Epidermal melanocyte (primary cell): ENCODE measurements around the gene PCSK7.
"Not testable (repeated sequence)": the region's sequence is repeated elsewhere in the genome, so short reads cannot be mapped to it uniquely, and the experiment has no call there.

Experiments
- DNase-seq: peaks from one replicate; pipeline ENCODE4 v3.0.0; 2011; ENCODE audit warnings: low spot score; ENCODE audit not compliant: insufficient read length

The PCSK7 gene

GRCh38 chr11:117183724-117184349 is 48.0 kb downstream of the PCSK7 start:
- no peak for DNase-seq

GRCh38 chr11:117183178-117183577 is 48.7 kb downstream of the PCSK7 start:
- not testable (repeated sequence) for DNase-seq

GRCh38 chr11:117182551-117182935 is 49.3 kb downstream of the PCSK7 start:
- no peak for DNase-seq

- DNase-seq, result no peak
These were observed 50.0 kb downstream of the PCSK7 start for GRCh38 chr11:117181586-117182550.

- no peak for DNase-seq
These were observed 51.0 kb downstream of the PCSK7 start for GRCh38 chr11:117180661-117181585.

DNA sequence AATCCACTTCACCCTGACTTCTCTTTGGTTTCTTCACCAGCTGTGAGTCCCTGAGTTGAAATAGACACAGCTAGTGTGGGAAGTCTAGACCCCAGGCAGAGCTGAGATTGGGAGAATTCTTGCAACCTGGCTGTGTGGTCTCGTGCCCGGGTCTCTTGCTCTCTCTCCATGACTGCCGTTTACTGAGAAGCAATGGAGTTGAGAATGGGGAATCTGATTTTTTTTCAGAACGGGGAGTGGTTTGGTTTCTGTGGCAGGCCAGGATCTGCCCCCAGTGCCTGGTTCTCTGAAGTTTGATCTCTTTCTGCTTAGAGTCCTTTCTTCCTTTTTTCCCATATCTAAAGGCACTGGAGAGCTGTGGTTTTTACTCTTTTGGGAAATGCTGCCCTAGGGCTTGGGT is 51.9 kb downstream of the PCSK7 start:
- peak; percentile 51 for DNase-seq

- DNase-seq, result no peak
These were observed 52.5 kb downstream of the PCSK7 start for GRCh38 chr11:117179048-117179999.

DNA sequence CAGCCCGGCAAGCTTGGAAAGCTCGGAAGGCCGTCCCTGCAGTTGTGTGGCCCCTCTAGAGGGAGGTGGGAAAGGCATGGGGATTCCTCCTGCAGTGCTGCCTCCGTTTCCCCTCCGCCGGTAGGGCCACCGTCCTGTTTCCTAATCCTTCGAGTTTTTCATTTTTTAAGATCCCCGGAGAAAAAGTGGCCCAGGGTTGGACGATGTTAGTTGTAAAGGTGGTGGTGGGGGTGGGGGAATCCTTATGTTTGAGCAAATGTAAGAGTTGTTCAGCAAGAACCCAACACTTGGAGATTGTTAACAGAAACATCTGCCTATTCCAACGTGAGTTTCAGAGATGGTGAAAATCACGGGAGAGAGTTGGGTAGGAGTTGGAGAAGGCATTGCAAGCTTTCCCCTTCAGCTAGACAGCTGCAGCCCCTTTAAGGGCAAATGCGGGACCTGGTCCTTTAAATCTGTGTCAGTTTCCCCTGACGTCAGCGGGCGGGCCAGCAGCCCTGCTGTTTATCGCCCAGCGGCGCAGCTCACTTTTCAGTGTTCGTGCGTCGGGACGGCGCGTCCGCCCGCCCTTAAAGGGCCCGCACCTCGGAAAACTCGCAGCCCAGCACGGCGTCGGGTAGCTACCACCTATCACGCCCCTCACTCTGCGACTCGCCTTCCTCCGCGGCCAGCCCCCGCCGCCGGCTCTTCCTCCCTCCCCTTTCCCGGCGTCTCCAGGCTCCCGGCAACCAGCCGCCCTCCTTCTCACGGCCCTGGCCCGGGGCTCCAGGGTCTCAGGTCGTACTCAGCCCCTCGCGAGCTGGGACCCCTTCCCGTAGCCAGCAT is 53.5 kb downstream of the PCSK7 start, which contains the start of gene SIDT2:
Gene SIDT2 (plus strand): TSS at position 534 of the 825 bp plus-strand sequence. CDS start 521 bp downstream, outside the sequence.
- DNase-seq, result peak; percentile 88

DNA sequence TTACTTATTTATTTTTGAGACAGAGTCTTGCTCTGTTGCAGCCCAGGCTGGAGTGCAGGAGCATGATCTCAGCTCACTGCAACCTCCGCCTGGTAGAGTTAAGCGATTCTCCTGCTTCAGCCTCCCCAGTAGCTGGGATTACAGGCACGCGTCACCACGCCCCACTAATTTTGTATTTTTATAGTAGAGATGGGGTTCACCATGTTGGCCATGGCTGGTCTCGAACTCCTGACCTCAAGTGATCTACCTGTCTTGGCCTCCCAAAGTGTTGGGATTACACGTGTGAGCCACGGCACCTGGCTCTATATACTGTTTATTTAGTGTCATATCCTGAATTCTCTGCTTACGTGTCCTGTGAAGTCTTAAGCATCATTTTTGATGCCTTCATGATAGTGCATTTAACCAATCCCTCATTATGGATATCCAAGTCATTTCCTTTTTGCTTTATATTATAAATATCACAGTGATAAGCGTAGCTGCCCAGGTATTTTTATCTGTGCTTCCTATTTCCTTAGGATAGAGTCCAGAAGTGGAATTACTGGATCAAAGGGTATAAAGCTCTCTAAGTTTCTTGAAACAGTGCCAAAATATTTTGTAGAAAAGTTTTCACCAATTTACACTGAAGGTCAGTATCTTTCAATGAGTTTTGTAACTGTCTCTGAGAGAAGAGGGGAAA is 54.2 kb downstream of the PCSK7 start:
- DNase-seq, result no peak

GRCh38 chr11:117176186-117176585 is 55.7 kb downstream of the PCSK7 start:
- DNase-seq, result no peak

GRCh38 chr11:117175781-117176180 is 56.1 kb downstream of the PCSK7 start:
- no peak for DNase-seq

DNA sequence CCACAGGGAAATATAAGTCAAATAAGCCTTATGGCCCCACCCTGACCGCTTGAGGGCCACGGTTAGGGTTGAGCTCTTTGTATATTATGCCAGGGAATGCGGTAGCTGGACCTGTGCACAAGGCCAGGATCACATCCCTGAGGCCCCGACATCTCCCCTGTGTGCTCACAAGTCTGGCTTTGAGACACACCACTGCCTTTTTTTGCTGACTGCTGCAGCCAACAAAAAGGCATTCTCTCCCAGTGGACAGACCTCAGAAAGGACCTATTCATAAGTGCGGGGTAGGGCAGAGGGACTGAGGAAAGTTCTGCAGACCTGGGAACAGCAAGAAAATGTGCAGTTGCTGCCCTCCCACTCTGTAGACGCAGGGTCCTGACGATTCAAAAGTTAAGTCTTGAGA is 56.8 kb downstream of the PCSK7 start:
- DNase-seq, result peak; percentile 68

DNA sequence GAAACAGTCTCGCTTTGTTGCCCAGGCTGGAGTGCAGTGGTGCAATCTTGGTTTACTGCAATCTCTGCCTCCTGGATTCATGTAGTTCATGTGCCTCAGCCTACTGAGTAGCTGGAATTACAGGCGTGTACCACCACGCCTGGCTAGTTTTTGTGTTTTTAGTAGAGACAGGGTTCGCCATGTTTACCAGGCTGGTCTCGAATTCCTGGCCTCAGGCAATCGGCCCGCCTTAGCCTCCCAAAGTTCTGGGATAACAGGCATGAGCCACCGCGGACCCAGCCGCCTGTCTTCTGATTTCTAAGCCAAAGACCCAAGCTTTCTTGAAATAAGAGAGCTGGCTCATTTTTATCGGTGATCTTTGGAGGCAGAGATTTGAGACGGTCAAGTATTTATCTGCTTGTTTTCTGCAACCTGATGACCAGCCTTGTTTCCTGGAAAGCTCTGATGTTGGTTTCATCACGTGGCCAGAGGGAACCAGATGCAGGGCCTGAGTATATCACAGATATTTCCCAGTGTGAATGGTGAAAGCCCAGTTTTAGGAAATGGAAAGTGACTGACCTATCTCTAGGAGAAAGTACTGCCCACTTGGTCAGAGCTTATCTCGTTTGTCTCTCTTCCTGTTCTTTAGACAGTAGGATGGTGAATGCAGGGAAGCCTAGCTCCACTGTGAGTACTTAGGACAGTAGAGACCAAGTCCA is 59.0 kb downstream of the PCSK7 start:
- no peak for DNase-seq

DNA sequence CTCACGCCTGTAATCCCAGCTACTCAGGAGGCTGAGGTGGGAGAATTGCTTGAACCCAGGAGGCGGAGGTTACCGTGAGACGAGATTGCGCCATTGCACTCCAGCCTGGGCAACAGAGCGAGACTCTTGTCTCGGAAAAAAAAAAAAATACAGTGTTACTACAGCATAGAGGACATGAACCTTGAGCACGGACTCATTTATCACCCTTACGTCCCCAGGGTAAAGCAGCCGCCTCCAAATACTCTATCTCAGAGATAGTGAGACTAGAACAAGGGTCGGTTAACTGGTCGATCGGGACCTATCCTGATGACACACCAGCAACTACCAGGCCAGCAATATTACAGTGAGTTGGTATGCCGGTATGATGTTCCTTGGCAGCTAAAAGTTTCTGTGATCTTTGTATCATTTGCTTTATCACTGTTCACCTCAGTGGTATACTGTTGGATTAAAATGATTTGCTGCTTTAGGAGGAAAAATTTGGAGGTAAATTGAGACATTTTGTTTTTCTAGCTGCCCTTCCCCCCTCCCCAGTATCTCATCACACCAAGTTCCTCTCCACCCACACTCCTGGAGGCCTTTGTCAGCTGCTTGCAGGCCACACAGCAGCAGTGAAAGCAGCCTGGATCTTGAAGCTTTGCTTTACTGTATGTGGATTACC is 60.3 kb downstream of the PCSK7 start:
- no peak for DNase-seq

DNA sequence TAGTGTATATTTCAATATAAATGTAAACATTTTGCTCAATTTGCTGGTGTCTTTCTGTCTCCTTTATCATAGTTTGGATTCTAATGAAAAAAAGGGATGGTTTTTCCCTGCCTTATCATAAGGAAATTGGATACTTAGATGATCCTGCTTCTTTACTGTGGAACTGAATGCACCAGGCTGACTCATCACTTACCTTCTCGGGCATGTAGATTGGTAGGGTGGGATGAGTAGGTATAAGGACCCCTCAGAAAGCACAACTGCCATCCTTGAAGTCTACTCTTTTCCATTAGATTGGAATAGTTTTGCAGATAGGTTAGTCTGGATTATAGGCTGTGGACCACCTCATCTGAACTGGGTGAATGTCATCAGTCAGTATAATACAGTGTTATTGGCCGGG is 60.9 kb downstream of the PCSK7 start:
- DNase-seq, result no peak

DNA sequence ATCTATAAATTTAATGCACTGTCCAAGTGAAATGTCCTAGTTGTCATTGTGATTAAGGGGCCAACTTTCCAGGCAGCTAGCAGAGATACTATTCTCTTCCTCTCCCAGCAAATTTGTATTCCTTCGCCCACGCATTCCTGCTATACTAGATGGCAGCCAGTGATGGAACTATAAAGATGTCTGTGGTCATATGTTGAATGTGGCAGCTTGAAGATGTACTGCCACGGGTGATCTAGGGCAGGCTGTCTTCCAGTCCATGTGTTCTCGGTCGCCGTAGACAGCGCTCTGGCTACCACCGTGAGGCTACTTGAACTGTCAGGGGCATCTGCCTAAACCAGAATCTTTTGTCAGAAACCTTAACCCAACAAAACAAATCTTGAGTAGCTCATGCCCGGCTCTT is 61.7 kb downstream of the PCSK7 start:
- DNase-seq, result no peak

- DNase-seq, result no peak
These were observed 62.1 kb downstream of the PCSK7 start for GRCh38 chr11:117169736-117170135.

DNA sequence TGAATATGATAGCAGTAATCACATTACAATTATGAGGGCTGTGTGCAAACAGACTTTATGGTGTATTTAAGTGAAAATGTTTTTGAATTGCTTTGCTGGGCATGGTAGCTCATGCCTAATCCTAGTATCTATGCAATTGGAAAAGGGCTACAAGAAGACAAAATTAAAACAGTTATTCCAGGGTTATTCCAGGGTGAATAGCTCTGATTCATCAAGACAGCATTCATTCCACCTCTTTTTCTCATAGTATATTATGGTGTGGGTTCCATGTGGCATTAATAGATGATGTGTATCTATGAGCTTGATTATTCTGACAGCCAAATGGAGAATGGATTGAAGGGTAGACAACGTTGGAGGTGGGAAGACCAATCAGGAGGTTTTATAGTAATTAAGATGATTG is 65.4 kb downstream of the PCSK7 start:
- no peak for DNase-seq
